Measurements from ENCODE around the gene KLK14.

GRCh38 chr19:51116736-51117286 lies 34.1 kb upstream of the KLK14 start:
- TF ChIP-seq EZH2 (IDR thresholded peaks at IDR 0.05; ENCODE audit: low read depth, unreplicated experiment), result no peak
- TF ChIP-seq CTCF (conservative IDR thresholded peaks at IDR 0.05; ENCODE audit: low read depth in 2 of 2), result no peak
- TF ChIP-seq POLR2AphosphoS5 (IDR thresholded peaks at IDR 0.05; ENCODE audit: low read depth), result no peak
- TF ChIP-seq ZNF331 (CRISPR knock-in tag; IDR thresholded peaks at IDR 0.05; ENCODE audit: low read depth), result no peak
- no peak for TF ChIP-seq NANOG (IDR thresholded peaks at IDR 0.05; ENCODE audit: borderline replicate concordance)
